HCT116 (cell line): ENCODE data around the gene UBE2D4.

ENCODE experiments used
- CEBPB ChIP-seq: IDR thresholded peaks from 2 replicates; pipeline ENCODE4 v1.6.1; 2012; ENCODE audit warnings: low read depth
- EGR1 ChIP-seq: IDR thresholded peaks from 2 replicates; pipeline ENCODE4 v1.6.1; 2012; ENCODE audit warnings: low read depth
- ELF1 ChIP-seq: IDR thresholded peaks from 2 replicates; pipeline ENCODE4 v1.6.1; 2012; ENCODE audit warnings: low read depth, borderline replicate concordance
- EZH2phosphoT487 ChIP-seq: fragments of 200-600 bp; IDR thresholded peaks from 2 replicates; pipeline ENCODE4 v1.6.1; 2018; ENCODE audit warnings: antibody characterized with exemption, borderline replicate concordance
- POLR2A ChIP-seq: IDR thresholded peaks from 2 replicates; pipeline ENCODE4 v1.7.0; 2011; ENCODE audit warnings: borderline replicate concordance; ENCODE audit not compliant: insufficient read depth, insufficient read length; ENCODE audit errors: extremely low read depth
- RAD21 ChIP-seq: IDR thresholded peaks from 2 replicates; pipeline ENCODE4 v1.6.1; 2012; ENCODE audit warnings: low read depth, mild to moderate bottlenecking
- TCF7L2 ChIP-seq: IDR thresholded peaks from 2 replicates; pipeline ENCODE4 v1.7.0; 2011; ENCODE audit warnings: borderline replicate concordance, inconsistent platforms; ENCODE audit not compliant: insufficient read depth, insufficient read length; ENCODE audit errors: extremely low read depth
- YY1 ChIP-seq: IDR thresholded peaks from 2 replicates; pipeline ENCODE4 v1.6.1; 2011; ENCODE audit warnings: low read length, low read depth, moderate library complexity, mild to moderate bottlenecking; ENCODE audit not compliant: insufficient replicate concordance; ENCODE audit errors: extremely low read depth
- ZFX ChIP-seq: fragments of 450-650 bp; IDR thresholded peaks from 2 replicates; pipeline ENCODE4 v1.6.1; 2017
- ZNF274 ChIP-seq: fragments of 200-500 bp; sonication (Bioruptor generic); IDR thresholded peaks from 2 replicates; pipeline ENCODE4 v1.6.1; 2014; ENCODE audit warnings: mild to moderate bottlenecking, low read depth, low read length, inconsistent platforms
- TF ChIP-seq, protein P1 (sequence below), 3 experiments: fragments of 200-600 bp in 1 of 3; sonication (generic) in 1 of 3; IDR thresholded peaks in 2 of 3; conservative IDR thresholded peaks in 1 of 3; 2 replicates each; pipeline ENCODE4 v1.5.1; 2012 to 2017; ENCODE audit warnings: low read depth in 2 of 3, low read length in 2 of 3, antibody characterized with exemption in 1 of 3, borderline replicate concordance in 1 of 3, control low read depth in 1 of 3, mild to moderate bottlenecking in 1 of 3, mixed read lengths in 1 of 3, mixed run types in 1 of 3, moderate library complexity in 1 of 3; ENCODE audit not compliant: insufficient read depth in 1 of 3
- TF ChIP-seq, protein P2 (sequence below): IDR thresholded peaks from 2 replicates; pipeline ENCODE4 v1.6.1; 2012; ENCODE audit warnings: low read depth

DNA sequence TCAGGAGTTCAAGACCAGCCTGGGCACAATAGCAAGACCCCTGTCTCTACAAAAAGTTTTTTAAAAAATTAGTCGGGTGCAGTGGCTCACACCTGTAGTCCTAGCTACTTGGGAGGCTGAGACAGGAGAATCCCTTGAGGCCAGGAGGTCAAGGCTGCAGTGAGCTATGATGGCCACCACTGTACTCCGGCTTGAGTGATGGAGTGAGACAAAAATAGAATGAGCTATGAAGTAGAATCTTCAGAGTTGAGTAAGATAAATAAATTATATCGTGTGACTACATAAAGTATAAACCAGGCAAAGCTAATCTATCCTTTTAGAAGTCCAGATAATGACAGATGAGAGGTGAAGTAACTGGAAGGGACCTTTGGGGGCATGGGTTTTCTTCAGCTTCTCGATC is 41.6 kb upstream of the UBE2D4 start:
- TF ChIP-seq, protein P1, sequence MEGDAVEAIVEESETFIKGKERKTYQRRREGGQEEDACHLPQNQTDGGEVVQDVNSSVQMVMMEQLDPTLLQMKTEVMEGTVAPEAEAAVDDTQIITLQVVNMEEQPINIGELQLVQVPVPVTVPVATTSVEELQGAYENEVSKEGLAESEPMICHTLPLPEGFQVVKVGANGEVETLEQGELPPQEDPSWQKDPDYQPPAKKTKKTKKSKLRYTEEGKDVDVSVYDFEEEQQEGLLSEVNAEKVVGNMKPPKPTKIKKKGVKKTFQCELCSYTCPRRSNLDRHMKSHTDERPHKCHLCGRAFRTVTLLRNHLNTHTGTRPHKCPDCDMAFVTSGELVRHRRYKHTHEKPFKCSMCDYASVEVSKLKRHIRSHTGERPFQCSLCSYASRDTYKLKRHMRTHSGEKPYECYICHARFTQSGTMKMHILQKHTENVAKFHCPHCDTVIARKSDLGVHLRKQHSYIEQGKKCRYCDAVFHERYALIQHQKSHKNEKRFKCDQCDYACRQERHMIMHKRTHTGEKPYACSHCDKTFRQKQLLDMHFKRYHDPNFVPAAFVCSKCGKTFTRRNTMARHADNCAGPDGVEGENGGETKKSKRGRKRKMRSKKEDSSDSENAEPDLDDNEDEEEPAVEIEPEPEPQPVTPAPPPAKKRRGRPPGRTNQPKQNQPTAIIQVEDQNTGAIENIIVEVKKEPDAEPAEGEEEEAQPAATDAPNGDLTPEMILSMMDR (IDR thresholded peaks at IDR 0.05 in 2 of 3, conservative IDR thresholded peaks at IDR 0.05 in 1 of 3; ENCODE audit: borderline replicate concordance in 1 of 3, insufficient read depth in 1 of 3, low read depth in 2 of 3, low read length in 2 of 3) = no peak
- TF ChIP-seq POLR2A = no peak
- TF ChIP-seq, protein P2, sequence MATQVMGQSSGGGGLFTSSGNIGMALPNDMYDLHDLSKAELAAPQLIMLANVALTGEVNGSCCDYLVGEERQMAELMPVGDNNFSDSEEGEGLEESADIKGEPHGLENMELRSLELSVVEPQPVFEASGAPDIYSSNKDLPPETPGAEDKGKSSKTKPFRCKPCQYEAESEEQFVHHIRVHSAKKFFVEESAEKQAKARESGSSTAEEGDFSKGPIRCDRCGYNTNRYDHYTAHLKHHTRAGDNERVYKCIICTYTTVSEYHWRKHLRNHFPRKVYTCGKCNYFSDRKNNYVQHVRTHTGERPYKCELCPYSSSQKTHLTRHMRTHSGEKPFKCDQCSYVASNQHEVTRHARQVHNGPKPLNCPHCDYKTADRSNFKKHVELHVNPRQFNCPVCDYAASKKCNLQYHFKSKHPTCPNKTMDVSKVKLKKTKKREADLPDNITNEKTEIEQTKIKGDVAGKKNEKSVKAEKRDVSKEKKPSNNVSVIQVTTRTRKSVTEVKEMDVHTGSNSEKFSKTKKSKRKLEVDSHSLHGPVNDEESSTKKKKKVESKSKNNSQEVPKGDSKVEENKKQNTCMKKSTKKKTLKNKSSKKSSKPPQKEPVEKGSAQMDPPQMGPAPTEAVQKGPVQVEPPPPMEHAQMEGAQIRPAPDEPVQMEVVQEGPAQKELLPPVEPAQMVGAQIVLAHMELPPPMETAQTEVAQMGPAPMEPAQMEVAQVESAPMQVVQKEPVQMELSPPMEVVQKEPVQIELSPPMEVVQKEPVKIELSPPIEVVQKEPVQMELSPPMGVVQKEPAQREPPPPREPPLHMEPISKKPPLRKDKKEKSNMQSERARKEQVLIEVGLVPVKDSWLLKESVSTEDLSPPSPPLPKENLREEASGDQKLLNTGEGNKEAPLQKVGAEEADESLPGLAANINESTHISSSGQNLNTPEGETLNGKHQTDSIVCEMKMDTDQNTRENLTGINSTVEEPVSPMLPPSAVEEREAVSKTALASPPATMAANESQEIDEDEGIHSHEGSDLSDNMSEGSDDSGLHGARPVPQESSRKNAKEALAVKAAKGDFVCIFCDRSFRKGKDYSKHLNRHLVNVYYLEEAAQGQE = no peak
- TF ChIP-seq EGR1 = no peak
- no peak for TF ChIP-seq ZNF274
- TF ChIP-seq TCF7L2 = no peak
- TF ChIP-seq EZH2phosphoT487 = no peak
- no peak for TF ChIP-seq RAD21
- TF ChIP-seq ELF1 = no peak
- TF ChIP-seq CEBPB = no peak
- TF ChIP-seq ZFX = no peak
- no peak for TF ChIP-seq YY1
